T-helper 1 cell (primary cell): ENCODE data around the gene AP5S1.
"Not testable (repeated sequence)": the region's sequence is repeated elsewhere in the genome, so short reads cannot be mapped to it uniquely, and the experiment has no call there.

Experiments used
- DNase-seq, 5 donors: peaks; one replicate each; pipeline ENCODE4 v3.0.0-alpha.2; 2012 to 2020
- total RNA-seq, 4 donors: gene quantifications; one replicate each; lab custom pipeline; 2026; lab: John Stamatoyannopoulos, UW

The AP5S1 gene, protein sequence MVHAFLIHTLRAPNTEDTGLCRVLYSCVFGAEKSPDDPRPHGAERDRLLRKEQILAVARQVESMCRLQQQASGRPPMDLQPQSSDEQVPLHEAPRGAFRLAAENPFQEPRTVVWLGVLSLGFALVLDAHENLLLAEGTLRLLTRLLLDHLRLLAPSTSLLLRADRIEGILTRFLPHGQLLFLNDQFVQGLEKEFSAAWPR
- total RNA-seq: 9.4 to 18.4 (median 10.9) reads per million in 4 donors

DNA sequence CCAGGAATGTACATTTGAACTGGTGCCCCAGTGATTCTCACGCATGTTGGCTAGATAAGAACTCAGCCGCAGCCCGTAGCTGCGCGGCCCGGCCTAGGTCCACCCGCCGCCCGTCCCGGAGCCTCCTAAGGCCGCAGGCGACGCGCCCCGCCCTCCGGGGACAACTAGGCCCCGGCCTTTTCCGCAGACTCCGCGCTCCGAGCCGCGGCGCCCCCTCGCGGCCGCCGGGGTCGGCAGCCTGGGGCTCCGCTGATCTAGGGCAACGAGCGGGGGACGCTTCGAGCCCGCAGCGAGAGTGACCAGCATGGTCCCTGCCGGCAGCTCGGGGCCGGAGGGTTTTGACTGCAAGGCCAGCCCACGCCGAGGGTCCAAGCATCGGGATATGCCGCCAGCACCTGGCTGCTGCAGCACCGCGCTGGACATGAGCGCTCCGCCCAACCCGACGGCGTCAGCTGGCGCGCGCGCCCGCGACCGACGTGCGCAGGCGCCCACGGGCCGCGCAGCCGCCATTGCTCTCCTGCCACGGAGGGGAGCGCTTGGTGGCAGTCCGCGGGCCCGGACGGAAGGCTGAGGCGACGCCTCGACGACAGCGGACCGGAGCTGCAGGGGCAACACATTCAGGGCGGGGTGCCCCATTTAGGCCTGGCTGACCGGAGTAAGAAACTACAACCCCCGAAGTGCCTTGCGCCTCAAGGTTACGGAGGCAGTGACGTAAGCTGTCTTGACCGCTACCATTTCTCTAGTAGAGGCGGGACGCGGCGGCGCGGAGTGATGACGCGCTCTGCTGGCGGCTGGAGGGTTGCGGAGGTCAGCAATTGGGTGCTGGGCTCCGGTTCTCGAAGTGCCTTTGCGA is at the start of gene AP5S1:
TSS of gene AP5S1 (plus strand) at position 500 of the 853 bp plus-strand sequence. CDS start 1,571 bp downstream, outside the sequence.
- DNase-seq: peak; percentile 82 to 94 (median 88)

DNA sequence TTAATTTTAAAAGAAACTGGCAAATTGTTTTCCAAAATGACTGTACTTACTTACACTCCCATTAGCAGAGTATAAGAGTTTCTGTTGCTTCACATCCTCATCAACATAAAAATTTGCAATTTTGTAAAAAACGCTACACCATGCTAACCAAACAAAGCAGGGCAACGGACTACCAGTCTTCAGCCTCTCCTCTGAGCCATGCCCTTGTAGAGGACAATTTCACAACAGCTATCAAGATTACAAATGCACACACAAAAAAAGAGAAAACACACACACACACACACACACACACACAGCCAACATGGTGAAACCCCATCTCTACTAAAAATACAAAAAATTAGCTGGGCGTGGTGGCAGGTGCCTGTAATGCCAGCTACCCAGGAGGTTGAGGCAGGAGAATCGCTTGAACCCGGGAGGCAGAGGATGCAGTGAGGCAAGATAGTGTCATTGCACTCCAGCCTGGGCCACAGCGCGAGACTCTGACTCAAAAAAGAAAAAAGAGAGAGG is 48.7 kb upstream of the AP5S1 start:
- no peak for DNase-seq

DNA sequence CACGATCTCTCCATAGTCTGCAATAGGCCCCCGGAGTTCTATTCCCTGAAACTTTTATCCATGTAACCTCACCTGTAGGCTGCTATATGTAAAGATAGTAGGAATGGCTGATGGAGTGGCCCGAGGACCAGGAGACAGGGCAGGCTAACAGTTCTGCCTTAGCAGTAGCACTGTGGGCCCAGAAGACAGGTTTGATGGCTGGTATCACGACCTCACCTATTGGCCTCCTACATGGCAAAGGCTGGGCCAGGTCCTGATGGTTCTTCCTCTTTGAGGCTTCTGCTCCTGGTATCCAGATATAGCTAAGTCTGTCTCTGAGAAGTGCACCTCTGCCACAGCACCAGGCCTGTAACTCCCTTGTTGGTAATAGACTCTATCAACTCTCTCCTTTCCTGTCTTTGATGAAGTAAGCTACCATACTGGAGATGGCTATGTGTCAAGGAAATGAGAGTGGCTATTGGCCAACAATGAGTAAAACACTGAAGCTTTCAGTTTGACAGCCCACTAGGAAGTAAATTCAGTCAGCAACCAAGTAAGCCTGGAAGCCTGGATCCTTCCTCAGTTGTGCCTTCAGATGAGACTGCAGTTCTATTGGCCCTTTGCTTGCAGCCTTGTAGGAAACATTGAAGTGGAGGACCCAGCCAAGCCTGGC is 44.8 kb upstream of the AP5S1 start:
- DNase-seq: no peak

DNA sequence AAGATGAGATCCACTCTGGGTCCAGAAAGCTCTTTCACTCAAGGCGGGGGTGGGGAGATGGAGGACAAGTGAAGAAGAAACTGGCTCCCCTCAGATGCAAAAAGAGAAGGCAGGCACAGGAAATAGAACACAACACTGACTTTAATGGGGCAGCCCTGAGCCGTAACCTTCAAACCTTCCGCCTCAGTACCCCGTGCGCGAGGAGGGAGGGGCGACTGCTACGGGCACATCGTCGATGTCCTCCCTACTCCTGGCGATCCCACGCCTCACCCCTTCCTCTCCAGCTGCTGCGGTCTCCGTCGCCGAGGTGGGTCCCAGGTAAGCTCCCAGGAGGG is 43.0 kb upstream of the AP5S1 start:
- DNase-seq: no peak

DNA sequence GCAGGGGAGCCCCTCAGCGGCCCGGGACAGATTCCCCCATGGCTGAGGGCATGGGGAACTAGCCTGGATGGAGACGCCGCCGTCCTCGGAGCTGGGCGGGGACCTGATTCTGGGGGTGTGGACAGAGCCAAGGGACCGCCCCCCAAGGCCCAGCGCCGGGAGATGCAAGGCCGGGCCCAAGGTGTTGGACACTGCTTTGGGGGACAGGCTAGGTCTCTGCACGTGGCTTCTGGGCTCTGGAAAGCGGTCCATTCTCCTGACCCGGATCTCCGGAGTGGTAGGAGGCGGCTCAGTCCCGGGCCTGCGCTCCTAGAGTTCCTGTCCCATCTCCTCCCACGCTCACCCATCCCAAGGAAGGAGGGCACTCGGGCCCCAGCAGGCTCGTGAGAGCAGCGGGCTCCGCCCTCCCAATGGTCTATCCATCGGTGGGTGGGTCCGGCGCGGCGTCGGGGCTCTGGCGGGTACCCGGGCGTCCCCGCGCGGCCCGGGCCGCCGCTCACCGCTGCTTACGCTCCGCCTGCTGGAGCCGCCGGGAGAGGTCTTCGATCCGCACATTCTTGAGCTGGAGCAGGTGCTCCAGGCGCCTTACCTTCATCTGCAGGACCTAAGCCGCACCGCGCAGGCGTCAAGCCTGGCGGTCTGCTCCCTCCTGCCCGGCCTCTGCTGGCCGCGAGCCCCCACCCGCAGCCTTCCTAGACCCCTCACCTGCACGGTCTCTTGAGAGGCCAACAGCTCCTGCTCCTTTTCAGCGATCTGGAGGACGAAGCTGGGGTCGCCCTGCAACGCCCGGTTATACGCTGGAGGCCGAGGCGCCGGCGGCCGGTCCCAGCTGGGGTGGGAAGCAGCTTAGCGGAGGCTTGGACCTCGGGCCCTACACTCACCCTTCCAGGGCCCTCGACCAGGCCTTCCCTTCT is 42.4 kb upstream of the AP5S1 start:
- DNase-seq: peak in 3 of 5 donors; percentile 34 to 52 (median 38)

DNA sequence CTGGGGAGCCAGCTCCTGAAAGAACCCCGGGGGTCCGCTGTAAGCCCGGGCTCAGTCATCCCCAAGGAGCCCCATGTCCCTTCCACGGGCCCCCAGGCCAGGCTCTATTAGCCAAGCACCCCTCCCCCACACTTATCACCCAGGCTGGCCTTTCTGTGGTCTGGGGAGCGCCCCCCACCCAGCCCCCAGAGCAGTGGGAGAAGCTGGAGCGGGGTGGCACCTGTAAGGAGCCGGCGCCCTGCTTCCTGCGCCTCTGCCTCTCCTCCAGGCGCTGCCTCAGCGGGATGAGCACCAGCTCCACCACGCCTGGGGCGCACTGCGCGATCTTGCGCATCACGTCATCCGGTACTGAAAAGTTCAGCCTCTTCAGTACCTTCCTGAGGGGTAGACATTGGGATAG is 41.4 kb upstream of the AP5S1 start:
- DNase-seq: no peak

DNA sequence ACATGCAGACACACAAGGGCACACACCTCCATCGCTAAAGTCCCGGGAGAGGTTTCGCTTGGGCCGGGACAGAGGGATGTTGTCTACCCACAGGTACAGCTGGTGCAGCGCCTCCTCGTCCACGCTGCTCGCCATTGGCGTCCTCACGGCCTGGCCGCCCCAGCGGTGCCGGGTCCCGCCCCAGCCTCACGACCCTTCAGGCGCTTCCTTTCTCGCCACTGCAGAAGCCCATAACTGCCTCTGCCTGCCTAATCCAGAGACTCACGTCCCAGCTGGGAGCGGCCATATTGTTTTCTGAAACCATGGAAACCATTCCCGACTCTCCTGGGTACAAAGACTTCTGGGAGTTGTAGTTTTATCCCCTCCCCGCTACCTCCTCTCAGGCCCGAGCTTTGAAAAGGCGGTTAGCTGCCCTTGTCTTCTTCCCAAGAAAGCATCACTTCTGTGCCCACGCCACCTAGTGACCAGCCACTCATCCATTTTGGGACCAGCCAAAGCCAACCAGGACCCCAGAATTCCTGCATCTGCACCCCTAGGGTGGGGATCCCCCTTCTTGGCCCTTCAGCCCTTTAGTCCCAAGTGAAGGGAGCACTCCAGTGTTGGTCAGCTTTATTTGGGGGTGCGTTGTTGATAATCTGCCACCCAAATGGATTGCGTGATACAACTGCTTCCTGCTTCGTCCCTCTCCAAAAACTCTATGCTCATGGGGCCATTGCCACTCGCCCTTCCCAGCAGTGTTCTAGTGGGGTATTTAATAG is 39.0 kb upstream of the AP5S1 start, which contains the start of gene SPEF1:
TSS of gene SPEF1 (minus strand) at position 296 of the 758 bp plus-strand sequence. CDS start at position 135, 161 bp downstream.
- DNase-seq: peak in 2 of 5 donors; percentile 30 to 62

DNA sequence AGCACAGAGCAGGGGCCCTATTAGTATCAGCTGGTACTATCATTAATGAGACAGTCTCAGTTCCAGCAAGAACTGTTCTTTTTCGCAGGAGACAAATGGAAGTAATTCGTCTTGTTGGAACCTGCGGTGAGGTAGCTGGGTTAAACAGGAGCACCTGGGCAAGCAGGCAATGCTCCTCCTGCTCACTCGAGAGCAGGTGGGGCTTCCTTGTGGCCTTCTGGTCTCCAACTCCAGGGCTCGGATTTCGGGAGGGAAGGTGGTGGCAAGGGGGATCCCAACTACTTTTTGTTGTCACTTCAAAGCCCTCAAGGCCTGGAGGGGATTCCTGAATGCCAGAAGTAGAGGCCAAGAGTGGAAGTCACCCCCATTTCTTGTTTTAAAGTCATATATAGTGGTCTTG is 37.8 kb upstream of the AP5S1 start:
- no peak for DNase-seq

DNA sequence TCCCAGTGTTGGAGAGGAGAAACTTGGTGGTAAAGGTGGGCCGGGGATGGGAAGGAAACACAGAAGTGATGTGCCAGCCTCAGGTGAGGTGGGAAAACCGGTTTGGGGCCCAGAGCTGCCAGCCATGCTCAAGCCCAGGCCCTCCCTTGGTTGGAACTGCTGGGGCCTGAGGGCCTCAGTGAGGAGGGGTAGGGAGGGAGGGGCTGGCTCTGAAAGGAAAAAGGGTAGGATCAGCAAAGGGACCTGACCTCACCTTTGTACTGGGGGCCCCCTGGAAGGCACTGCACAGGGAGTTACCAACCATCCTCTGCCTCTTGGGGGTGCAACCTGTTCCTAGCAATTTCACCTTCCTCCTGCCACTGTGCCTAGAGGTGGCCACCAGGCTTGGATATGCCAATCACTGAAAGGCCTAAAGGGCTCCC is 37.3 kb upstream of the AP5S1 start:
- DNase-seq: no peak

DNA sequence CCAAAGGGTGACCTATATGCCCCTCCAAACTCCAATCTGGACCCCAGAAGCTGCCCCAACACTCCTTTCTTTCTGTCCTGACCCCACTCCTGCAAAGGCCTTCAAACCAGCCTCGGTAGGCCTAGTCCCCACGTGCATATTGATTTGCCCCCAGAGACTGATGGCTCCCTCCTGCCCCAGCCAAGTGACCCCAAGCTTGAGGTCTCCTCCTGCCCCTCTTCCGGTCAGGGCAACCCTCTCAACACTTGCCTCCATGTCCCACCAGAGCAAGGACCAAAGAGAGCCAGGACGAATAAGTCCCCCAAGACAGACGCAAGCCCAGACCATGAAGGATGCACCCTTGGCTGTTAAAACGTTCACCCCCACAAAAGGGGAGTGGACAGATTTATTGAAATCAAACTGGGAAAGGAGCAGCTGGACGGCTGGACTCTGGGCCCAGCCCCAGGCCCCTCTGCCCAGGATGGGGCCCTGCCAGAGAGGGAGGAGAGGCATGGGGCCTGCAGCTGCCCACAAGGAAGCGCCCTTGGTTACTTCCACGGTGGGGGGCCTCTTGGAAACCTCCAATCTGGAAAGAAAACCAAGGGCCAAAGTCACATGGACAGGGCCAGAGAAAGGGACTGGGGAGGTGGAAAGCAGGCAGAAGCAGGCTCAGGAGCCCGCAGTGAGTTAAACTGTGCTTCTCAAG is 36.7 kb upstream of the AP5S1 start:
- DNase-seq: no peak

DNA sequence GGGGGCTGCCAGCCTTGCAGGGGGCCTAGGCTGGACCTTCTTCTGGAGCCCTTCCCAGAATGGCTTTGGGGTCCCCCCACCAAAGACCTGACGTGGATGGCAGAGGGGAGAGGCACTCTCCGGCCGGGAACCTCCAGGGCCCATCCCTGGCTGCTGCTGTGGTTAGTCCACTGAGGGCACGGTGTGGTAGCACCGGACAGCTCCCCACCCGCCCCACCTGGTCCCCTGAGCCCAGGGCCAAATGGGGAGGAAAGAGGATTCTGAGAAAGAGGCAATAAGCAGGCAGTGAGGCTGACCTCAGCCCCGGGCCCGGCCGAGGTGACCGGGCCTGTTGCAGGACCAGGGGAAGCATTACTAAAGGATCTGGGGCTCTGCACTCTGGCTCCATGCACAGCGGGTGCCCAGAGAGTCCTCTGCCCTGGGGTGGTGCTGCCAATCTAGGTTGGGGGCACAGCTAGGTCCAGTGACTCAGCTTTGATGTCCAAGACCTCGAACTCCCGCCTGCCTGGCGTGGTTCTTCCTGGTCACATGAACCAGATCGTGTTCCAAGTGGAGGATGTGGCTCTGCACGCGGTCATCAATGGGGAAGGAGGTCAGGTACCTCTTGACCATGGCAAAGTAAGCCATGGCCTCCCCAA is 36.0 kb upstream of the AP5S1 start:
- no peak for DNase-seq

DNA sequence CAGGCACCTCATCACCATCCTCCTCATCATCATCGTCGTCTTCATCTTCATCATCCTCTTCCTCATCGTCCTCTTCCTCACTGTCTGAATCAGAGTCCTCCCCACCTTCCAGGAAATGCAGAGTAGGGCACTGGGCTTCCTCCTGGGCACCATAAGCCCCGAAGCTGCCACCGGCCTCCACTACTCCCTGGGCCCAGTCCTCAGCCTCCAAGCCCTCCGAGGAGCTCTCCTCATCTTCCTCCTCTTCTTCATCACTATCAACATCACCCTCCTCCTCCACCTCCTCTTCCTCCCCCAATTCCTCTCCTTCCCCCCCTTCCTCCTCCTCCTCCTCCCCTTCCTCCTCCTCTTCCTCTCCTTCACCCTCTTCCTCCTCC is 35.5 kb upstream of the AP5S1 start:
- no peak for DNase-seq

DNA sequence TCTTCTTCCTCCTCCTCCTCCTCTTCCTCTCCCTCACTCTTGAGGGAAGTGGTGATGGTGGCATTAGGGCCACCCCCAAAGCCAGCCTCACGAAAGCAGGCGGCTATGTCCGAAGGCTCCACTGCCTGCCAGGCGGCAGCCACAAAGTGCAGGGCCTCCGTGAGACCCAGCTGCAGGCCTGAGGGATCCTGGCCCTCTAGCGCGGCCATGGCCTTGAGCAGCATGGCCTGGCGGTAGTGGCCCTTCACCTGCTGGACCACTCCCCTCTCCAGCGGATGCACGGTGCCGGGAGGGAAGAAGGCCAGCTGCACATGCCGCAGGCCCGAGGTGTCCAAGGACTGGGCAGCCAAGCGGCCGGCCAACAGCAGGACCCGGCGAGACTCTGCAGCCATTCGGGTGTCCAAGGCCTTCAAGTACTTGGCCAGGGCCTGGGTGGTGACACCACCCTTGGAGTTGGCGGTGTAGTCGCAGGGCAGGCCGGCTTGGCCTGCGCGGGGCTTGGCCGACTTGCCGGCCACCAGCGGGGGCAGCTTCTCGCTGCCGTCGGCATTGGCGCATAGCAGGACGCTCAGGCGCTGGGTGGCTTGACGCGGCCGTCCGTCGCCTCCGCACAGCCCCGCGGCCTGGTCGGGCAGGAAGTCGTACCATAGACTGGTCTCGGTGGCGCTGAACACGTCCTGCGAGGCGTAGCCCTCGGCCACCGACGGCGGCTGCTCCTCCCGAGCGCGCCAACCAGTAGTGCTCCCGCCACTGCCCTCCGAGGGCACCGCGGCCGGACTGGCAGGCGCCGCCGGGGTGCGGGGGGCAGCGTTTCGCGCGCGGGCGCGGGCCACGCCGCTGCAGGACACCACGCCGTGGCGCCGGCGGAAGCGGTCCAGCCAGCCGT is 34.9 kb upstream of the AP5S1 start:
- no peak for DNase-seq

DNA sequence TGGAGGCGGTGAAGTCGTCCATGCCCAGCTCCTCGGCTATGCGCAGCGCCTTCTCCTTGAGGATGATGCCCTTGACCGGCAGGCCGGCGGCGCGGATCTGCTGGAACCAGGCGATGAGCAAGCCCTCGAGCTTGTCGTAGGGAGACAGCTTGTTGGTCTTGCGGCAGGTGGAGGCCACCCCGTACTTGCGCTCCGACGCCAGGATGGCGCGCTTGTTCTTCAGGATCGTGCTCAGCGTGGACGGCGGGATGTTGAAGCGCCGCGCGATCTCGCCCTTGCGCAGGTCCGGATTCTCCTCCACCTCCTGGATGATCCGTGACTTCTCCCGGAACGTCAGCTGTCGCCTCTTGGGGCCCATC is 34.2 kb upstream of the AP5S1 start:
- DNase-seq: peak in 3 of 5 donors; percentile 35 to 63 (median 42)

DNA sequence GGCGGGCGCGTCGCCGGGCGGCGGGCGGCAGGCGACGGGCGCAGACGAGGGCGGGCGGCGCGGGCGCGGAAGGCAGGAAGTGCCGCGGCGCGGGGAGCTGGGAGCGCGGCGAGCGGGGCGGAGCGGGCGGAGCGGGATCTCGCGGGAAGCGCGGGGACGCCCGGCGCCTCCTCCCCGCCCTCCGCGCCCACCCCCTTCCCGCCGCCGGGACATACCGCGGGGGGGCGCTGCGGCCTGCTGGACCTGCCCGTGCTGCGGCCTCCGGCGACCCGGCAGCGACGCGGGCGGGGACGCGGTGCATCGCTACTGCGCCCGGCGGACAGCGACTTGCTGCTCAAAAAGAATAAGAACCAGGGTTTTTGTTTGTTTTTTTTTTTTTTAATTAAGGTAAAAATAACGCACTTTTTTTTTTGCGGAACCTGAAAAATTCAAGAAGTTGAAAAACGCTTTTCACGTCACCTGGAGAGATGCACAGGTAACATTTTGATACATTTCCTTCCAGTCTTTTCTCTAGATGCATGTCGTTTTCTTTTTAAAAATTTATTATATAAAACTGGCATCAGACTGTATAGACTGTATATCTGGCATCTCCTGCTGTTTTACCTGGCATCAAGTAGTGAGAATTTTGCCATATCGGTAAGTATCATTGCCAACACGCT is 33.6 kb upstream of the AP5S1 start, which contains the start of gene CENPB:
TSS of gene CENPB (minus strand) at position 76 of the 659 bp plus-strand sequence. CDS start 257 bp downstream, outside the sequence.
- DNase-seq: peak; percentile 81 to 91 (median 86)

DNA sequence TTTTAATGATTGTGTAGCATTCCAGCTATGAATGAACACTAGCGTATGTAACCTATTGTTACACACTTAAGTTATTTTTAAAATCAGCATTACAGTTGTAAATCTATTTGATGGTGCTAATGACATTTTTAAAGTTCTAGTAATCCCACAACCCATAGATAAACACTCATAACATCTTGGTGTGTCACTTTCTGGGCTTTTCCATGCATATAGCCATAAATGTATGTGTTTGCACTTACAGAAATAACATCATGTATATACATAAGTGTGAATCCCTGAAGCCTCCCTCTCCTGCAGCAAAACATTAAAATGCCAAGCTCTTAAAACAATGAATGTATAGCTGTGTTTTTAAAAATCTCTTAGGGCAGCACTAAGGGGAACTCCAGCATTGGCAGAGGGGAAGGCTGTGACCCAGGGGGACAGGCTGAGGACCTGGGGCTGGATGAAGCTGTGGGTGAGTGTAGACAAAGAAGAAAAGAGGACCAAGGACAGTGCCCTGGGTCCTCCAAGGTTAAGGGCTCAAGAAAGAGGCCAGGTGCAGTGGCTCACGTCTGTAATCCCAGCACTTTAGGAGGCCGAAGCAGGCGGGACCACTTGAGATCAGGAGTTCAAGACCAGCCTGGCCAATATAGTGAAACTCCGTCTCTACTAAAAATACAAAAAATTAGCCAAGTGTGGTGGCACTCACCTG is 32.9 kb upstream of the AP5S1 start:
- no peak for DNase-seq

DNA sequence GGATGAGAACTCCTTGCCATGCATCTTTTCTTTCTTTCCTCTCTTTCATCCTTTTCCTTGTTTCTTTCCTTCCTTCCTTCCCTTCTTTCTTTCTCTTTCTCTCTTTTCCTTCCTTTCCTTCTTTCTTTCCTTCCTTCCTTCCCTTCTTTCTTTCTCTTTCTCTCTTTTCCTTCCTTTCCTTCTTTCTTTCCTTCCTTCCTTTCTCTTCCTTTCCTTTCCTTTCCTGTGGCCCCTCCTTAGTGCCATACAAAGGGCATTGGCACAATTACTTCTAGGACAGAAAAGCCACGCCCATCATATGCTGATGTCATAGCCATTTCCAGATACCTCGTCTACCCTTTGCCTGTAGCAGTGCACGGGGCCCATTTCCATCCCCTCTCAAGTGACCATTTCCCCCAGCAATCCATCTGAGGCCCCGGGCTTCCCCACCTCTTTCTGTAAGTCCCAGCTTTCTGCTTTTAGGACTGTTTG is 31.6 kb upstream of the AP5S1 start:
- no peak for DNase-seq

DNA sequence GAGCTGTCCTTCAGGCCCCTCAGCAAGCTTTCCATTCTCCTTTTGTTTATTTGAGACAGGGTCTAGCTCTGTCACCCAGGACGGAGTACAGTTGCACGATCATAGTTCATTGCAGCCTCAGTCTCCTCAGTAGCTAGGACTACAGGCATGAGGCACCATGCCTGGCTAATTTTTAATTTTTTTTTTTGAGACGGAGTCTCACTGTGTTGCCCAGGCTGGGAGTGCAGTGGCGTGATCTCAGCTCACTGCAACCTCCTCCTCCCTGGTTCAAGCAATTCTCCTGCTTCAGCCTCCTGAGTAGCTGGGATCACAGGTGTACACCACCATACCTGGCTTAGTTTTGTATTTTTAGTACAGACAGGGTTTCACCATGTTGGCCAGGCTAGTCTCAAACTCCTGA is 31.1 kb upstream of the AP5S1 start:
- DNase-seq: not testable (repeated sequence)
